ENCODE results near the gene FAM171A2.

The FAM171A2 gene

DNA sequence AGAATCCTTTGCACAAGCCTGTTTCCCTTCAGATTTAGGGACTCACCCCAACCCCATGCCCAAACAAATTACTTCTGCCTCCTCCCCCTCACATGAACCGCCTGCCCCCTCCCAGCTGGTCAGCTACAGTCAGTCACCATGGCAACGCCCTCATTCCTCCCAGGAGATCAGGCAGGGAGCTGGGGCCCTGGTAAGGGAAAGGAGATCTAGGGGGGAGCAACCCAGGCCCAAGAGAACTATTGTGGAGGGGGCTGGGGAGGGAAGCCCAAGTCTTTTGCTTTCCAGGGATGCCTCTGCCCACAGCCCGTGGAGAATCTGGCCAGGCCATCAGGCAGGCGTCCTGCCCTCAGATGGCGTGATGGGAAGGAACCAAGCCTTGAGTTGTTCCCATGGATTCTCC lies 2.8 kb downstream of the FAM171A2 start:
- H3K36me3 Mint-ChIP-seq = no peaks in the 10 kb centered on the region
- H3K4me1 Mint-ChIP-seq = peaks cover 2% of the 10 kb centered on the region
- H3K27me3 Mint-ChIP-seq = peaks cover 86% of the 10 kb centered on the region
- no peak for DNase-seq
- CTCF ChIA-PET = interaction anchor here (1.0 to 5.1 kb wide), 2 partner anchors 11 to 15 kb away, joined by 4 to 34 read pairs; partner anchors contain the start of gene GRN
- H3K27ac Mint-ChIP-seq = no peak overlapping the region
- no peaks in the 10 kb centered on the region for H3K9me3 Mint-ChIP-seq
- no peak overlapping the region for H3K4me3 Mint-ChIP-seq

DNA sequence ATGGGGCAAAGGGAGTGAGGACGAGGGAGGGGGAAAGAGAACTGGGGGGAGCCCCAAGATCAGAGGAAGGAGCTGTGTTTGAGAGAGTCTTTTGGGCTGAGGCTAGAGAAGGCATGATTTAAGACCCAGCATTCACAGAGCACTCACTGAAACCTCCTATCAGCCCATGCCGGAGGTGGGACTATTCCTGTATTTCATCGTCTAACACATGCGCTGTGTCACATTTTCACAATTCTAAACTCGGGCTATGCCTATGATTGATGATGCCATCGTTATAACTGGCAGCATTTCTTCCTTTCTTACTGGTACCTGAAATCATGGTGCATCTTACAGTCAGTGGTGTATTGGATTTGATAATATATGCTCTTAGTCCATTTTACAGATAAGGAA lies 3.5 kb downstream of the FAM171A2 start:
- H3K27ac Mint-ChIP-seq = no peak overlapping the region
- H3K4me3 Mint-ChIP-seq = no peak overlapping the region
- CTCF ChIA-PET = interaction anchor here (1.0 to 5.1 kb wide), 2 partner anchors 11 to 15 kb away, joined by 4 to 34 read pairs; partner anchors contain the start of gene GRN
- no peaks in the 10 kb centered on the region for H3K36me3 Mint-ChIP-seq
- peaks cover 86% of the 10 kb centered on the region for H3K27me3 Mint-ChIP-seq
- H3K4me1 Mint-ChIP-seq = peaks cover 2% of the 10 kb centered on the region
- no peak for DNase-seq
- no peaks in the 10 kb centered on the region for H3K9me3 Mint-ChIP-seq

GRCh38 chr17:44359458-44360143 lies 4.1 kb downstream of the FAM171A2 start:
- no peak overlapping the region for H3K4me3 Mint-ChIP-seq
- peaks cover 84% of the 10 kb centered on the region for H3K27me3 Mint-ChIP-seq
- H3K4me1 Mint-ChIP-seq = peaks cover 2% of the 10 kb centered on the region
- no peak for DNase-seq
- no peaks in the 10 kb centered on the region for H3K36me3 Mint-ChIP-seq
- no peaks in the 10 kb centered on the region for H3K9me3 Mint-ChIP-seq
- H3K27ac Mint-ChIP-seq = no peak overlapping the region
- CTCF ChIA-PET = interaction anchor here (0.6 to 5.1 kb wide), 3 partner anchors 10 to 1230 kb away, joined by 3 to 34 read pairs (median 4); partner anchors contain the start of gene GRN

GRCh38 chr17:44359006-44359405 lies 4.6 kb downstream of the FAM171A2 start:
- Mint-ChIP-seq H3K27me3 (peaks cover 84% of the 10 kb centered on the region), H3K4me3 (no peak overlapping the region), H3K9me3 (no peaks in the 10 kb centered on the region), H3K27ac (no peak overlapping the region), H3K36me3 (no peaks in the 10 kb centered on the region), H3K4me1 (peaks cover 3% of the 10 kb centered on the region)
- CTCF ChIA-PET = interaction anchor here (0.6 to 5.1 kb wide), 2 partner anchors 10 to 1231 kb away, joined by 3 to 34 read pairs; no protein-coding TSS in a partner anchor
- DNase-seq = no peak

- H3K27me3 Mint-ChIP-seq = peaks cover 78% of the 10 kb centered on the region
- peaks cover 3% of the 10 kb centered on the region for H3K4me1 Mint-ChIP-seq
- no peak overlapping the region for H3K27ac Mint-ChIP-seq
- no peak overlapping the region for H3K4me3 Mint-ChIP-seq
- CTCF ChIA-PET = interaction anchor here (0.7 to 1.9 kb wide), 3 partner anchors 9 to 165 kb away, joined by 4 to 6 read pairs (median 4); no protein-coding TSS in a partner anchor
- H3K9me3 Mint-ChIP-seq = no peaks in the 10 kb centered on the region
- no peak for DNase-seq
- H3K36me3 Mint-ChIP-seq = no peaks in the 10 kb centered on the region
These were observed 5.6 kb downstream of the FAM171A2 start for GRCh38 chr17:44358066-44358465.

GRCh38 chr17:44356241-44356640 lies 7.4 kb downstream of the FAM171A2 start:
- Mint-ChIP-seq H3K4me1 (peaks cover 6% of the 10 kb centered on the region), H3K27me3 (peaks cover 59% of the 10 kb centered on the region), H3K4me3 (no peak overlapping the region), H3K9me3 (no peaks in the 10 kb centered on the region), H3K27ac (no peak overlapping the region), H3K36me3 (peaks cover 9% of the 10 kb centered on the region)
- no peak for DNase-seq
- CTCF ChIA-PET = interaction anchor here (2.3 kb wide), 1 partner anchor 11 kb away, joined by 7 read pairs; no protein-coding TSS in a partner anchor

DNA sequence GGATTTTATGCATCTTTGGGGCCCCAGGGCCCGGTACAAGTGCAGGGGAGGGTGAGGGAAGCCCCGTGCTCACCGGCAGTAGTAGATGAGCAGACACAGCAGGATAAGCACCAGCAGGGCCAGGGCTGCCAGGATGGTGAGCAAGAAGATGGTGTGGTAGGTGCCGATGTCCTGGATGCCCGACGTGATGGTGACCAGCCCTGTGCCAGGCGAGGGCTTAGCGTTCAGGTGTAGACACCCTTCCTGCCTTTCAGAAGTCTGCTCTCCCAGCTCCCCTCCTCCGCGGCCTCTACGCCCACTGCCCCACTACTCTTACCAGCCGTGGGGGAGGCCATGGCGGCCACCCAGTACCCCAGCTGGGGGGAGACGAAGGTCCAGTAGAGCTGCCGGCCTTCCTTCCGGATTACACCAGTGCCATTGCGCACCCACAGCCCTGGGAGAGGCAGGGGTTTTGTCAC lies 8.0 kb downstream of the FAM171A2 start:
- Mint-ChIP-seq H3K36me3 (peaks cover 10% of the 10 kb centered on the region), H3K9me3 (no peaks in the 10 kb centered on the region), H3K27me3 (peaks cover 54% of the 10 kb centered on the region), H3K4me1 (peaks cover 6% of the 10 kb centered on the region), H3K27ac (no peak overlapping the region), H3K4me3 (no peak overlapping the region)
- DNase-seq = no peak
- CTCF ChIA-PET = interaction anchor here (1.7 to 2.3 kb wide), 2 partner anchors 7 to 11 kb away, joined by 7 to 9 read pairs; partner anchors contain the start of gene FAM171A2

GRCh38 chr17:44354582-44355561 lies 8.8 kb downstream of the FAM171A2 start:
- Mint-ChIP-seq H3K27me3 (peaks cover 46% of the 10 kb centered on the region), H3K9me3 (no peaks in the 10 kb centered on the region), H3K4me3 (peak overlapping the region; percentile 52), H3K36me3 (peaks cover 12% of the 10 kb centered on the region), H3K27ac (no peak overlapping the region), H3K4me1 (peaks cover 6% of the 10 kb centered on the region)
- CTCF ChIA-PET = interaction anchor here (0.6 to 2.3 kb wide), 8 partner anchors 8 to 143 kb away, joined by 3 to 9 read pairs (median 4); partner anchors contain the start of genes FAM171A2 and GRN
- peak; percentile 66 for DNase-seq

GRCh38 chr17:44353672-44354331 lies 9.9 kb downstream of the FAM171A2 start:
- H3K4me1 Mint-ChIP-seq = peaks cover 6% of the 10 kb centered on the region
- H3K27me3 Mint-ChIP-seq = peaks cover 35% of the 10 kb centered on the region
- peak; percentile 36 for DNase-seq
- peak overlapping the region; percentile 57 for H3K4me3 Mint-ChIP-seq
- no peaks in the 10 kb centered on the region for H3K9me3 Mint-ChIP-seq
- CTCF ChIA-PET = interaction anchor here (0.6 to 1.7 kb wide), 9 partner anchors 8 to 144 kb away, joined by 3 to 9 read pairs (median 3); partner anchors contain the start of genes FAM171A2 and GRN
- H3K36me3 Mint-ChIP-seq = peaks cover 15% of the 10 kb centered on the region
- H3K27ac Mint-ChIP-seq = no peak overlapping the region

DNA sequence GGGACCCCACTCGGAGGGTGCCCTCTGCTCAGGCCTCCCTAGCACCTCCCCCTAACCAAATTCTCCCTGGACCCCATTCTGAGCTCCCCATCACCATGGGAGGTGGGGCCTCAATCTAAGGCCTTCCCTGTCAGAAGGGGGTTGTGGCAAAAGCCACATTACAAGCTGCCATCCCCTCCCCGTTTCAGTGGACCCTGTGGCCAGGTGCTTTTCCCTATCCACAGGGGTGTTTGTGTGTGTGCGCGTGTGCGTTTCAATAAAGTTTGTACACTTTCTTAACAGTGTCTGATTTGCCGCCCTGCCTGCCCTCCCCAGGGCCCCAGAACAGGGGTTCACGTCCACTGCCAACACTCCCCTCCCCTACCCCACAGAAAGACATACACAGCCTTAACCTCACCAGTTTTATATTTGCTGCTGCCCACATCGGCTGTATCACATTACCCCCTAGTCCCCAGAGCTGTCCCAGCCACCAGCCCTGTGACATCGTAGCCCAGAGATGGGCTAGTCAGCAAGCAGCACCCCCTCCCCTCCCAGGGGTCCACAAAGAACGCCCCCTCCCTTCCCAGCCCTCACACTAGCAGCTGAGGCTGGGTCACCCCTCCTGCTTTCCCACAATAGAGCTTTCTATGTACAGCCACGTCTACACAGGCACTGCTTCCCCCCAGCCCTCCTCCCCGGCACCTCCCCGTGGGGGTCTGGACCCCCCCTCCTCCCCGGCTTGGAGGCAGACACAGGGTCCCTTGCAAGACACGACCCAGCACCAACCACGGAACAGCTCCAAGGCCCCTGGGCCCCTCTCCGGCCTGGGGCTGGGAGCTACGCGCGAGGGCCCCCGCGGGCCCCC lies 10.6 kb downstream of the FAM171A2 start:
- no peak for DNase-seq
- CTCF ChIA-PET = interaction anchor here (0.6 to 2.2 kb wide), 5 partner anchors 19 to 165 kb away, joined by 3 to 8 read pairs (median 4); no protein-coding TSS in a partner anchor
- Mint-ChIP-seq H3K36me3 (peaks cover 15% of the 10 kb centered on the region), H3K9me3 (no peaks in the 10 kb centered on the region), H3K27me3 (peaks cover 28% of the 10 kb centered on the region), H3K4me1 (peaks cover 10% of the 10 kb centered on the region), H3K4me3 (peak overlapping the region; percentile 56), H3K27ac (no peak overlapping the region)

- Mint-ChIP-seq H3K36me3 (peaks cover 15% of the 10 kb centered on the region), H3K9me3 (no peaks in the 10 kb centered on the region)
These were observed 11.5 kb downstream of the FAM171A2 start for GRCh38 chr17:44351961-44352827.

GRCh38 chr17:44351464-44351863 lies 12.2 kb downstream of the FAM171A2 start:
- H3K4me1 Mint-ChIP-seq = peaks cover 11% of the 10 kb centered on the region
- no peaks in the 10 kb centered on the region for H3K9me3 Mint-ChIP-seq
- H3K27ac Mint-ChIP-seq = no peak overlapping the region
- peaks cover 24% of the 10 kb centered on the region for H3K27me3 Mint-ChIP-seq
- H3K4me3 Mint-ChIP-seq = no peak overlapping the region
- H3K36me3 Mint-ChIP-seq = peaks cover 15% of the 10 kb centered on the region
- CTCF ChIA-PET = interaction anchor here (1.0 to 5.5 kb wide), 8 partner anchors 9 to 172 kb away, joined by 4 to 34 read pairs (median 7); partner anchors contain the start of gene FAM171A2
- no peak for DNase-seq

More at GRCh38 chr17:44351961-44352827, 11.5 kb downstream of the FAM171A2 start:
- no peak for DNase-seq
- H3K27me3 Mint-ChIP-seq = peaks cover 25% of the 10 kb centered on the region
- H3K4me3 Mint-ChIP-seq = peak overlapping the region; percentile 56
- peaks cover 10% of the 10 kb centered on the region for H3K4me1 Mint-ChIP-seq
- H3K27ac Mint-ChIP-seq = no peak overlapping the region
- CTCF ChIA-PET = interaction anchor here (1.0 to 5.5 kb wide), 8 partner anchors 9 to 171 kb away, joined by 4 to 34 read pairs (median 5); partner anchors contain the start of gene FAM171A2
